ENCODE data around the gene STAB2.
"Not testable (repeated sequence)": the region's sequence is repeated elsewhere in the genome, so short reads cannot be mapped to it uniquely, and the experiment has no call there.

The STAB2 gene

DNA sequence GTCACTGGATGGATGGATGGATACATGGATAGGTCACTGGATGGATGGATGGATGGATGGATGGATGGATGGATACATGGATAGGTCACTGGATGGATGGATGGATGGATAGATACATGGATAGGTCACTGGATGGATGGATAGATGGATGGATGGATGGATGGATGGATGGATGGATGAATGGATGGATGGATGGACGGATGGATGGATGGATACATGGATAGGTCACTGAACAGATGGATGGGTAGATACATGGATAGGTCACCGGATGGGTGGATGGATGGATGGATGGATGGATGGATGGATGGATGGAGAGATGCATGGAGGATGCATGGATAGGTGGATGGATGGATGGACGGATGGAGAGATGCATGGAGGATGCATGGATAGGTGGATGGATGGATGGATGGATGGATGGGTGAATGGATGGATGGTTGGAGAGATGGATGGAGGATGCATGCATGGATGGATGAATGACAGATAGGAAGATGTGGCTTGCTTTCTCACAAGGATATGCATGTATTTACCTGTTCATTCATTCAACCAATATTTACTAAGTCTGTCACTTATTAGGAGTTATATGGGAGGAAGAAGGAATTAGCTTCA, 66.6 kb downstream of the STAB2 start:
- DNase-seq: not testable (repeated sequence)

DNA sequence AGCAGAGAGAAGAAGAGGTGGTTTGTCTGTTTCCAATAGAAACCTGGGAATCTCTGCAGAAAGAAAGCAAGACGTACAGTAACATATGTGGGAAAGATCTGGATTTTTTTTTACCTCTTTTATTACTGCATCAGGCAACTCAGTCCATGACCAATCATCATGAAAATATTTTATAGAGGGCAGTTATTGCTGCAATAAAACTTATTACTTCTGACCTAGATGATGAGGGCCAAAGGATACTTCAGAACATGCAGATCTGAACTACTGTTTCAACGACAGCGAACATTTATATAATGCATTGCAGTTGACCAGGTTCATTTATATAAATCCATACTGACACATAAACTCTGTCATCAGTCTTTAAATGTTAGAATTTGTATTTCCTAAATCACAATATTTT, 67.7 kb downstream of the STAB2 start:
- no peak for DNase-seq

DNA sequence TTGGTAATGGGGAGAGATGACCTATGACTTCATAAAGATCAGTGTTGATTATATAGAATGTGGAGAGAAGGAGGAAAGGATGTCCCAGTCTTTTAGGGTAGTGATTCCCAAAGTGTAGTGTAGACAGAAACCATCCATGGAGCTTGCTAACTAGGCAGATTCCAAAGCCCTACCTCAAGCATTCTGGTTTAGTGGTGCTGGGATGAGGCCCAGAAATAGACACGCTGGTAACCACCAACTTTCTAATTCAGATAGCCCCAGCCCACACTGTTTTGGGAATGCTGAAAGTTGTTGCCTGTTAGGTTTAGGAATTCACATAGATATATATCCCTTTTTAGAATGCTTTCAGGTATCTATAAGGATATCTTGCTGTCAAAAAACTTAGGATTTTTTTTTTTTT, 69.2 kb downstream of the STAB2 start:
- no peak for DNase-seq

DNA sequence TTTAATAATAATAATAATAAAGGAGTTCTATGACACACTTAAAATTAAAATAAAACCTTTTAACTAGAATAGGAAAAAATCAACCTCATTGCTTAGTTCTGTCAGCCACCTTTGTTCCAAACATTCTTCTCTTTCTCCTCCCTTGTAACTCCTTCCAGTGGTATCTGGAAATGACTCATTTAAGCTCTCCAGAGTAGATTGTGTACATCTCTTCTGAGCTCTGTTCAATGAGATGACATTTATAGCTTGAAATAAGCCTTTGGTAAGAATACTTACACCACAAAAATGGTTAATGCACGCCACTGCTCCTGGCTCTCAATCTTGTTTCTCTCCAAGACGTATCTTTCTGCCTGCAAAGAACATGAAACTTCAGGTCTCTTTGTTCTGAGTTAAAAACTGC, 70.3 kb downstream of the STAB2 start:
- DNase-seq: no peak

DNA sequence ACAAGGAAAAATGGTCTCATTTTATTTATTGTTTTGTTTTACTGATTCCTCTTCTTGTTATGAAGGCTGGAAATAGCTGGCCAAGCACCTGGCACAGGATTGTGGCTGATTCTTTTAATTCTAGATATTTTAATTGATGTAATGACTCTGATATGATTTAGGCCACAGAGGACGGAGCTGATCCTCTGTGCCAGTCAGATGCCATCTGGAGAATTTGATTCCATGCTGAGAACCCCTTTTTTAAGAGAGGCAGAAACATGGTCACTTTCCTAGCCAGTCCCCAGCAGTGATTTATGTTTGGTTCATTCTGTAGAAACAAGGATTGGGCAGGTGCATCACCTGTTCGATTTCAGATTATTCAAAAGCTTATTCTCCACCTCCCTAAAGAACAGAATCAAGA, 77.6 kb downstream of the STAB2 start:
- DNase-seq: no peak

DNA sequence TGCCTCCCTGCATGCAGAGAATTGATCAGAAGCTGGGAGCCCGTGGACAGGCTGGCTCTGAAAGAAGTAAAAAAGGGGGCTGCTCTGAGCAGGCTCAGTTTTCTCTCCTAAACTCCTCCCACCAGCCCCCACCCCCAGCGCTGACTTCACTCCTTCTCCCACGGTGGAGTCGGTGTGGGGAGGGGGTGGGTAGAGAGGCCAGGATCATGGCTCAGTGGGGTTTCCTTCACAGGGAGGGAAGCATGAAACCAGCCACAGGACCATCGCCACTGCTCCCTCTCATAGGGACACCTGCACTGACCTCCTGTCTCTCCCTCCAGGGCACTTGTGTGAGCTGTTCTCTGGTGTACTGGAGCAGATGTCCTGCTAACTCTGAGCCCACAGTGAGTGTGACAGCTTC, 78.9 kb downstream of the STAB2 start:
- DNase-seq: no peak

DNA sequence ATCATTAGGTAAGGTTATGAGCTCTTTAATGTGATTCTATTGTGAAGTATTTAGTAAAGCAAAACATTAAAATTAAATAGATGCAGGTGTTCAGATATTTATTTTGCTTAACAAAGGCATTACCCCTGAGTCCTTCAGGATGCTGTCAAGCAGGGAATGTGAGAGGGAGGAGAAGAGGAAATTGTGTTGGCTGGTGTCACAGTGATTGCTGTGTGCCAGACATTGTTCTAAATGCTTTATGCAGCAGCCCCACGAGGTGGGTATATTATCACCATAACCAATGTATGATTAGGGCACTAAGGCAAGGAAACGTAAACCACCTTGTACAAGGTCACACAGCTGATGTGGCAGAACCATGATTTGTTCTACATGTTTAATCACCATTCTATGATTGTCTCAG, 80.1 kb downstream of the STAB2 start:
- DNase-seq: peak; percentile 63

DNA sequence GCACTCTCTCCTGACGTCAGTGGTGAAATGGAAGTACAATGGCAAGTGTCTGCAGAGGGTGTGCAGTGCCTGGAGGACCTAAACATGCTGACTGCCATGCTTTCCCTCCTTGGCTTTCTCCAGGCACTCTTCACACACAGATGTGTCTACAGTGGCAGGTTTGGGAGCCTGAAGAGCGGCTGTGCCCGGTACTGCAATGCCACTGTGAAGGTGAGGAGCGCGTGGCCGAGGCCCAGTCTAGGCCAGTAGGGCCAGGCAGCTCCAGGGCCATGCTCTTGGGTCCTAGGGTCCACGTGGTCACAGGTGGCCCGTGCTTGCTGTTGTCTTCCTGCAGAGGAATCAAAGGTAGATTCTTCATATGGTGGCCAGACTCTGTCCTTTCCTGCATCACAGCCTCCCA, 81.4 kb downstream of the STAB2 start:
- no peak for DNase-seq

DNA sequence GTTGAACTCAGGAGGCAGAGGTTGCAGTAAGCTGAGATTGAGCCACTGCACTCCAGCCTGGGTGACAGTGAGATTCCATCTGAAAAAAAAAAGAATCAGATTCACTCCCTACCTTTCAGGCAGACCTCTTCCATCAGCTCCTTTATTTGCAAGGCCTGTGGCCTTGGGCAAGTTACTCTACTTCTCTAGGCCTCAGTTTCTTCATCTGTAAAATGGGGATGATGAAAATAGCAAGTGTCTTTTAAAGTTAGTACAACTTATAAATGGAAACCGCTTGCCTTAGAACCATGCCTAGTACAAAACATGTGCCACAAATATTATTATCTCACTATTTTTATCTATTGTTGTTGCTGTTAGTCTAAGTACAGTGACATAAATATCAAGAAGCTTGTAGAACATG, 84.3 kb downstream of the STAB2 start:
- no peak for DNase-seq

DNA sequence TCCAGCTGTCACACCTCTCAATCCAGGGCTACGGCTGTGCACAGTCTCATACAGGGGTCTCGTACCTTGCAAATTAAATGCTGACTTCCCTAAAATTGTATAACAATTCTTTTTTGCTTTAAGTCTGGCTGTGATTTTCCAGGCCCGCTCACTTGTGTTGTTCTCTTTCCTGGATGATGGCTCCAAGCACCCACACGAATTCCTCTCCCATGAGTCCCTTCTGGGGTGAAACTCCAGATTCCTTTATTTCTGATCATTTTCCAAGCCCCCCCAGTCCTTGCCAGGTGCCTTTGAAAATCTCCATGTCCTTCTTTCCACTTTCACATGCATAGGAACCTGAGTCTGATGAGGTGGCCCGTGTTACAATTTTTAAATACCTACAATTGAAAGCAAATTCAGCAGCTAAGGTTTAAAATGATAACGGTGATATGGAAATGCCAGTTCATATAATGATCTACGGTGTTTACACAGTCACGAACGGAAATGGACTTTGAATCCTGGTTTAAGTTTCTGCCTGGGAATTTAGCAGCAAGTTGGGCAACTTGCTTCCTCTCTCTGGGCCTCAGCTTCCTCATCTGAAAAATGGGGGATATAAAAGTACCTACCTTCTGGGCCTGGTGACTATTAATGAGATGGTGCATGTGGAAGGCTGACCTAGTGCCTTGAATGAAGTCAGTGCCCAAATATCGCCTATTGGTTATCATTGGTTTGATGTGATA, 85.5 kb downstream of the STAB2 start:
- no peak for DNase-seq

DNA sequence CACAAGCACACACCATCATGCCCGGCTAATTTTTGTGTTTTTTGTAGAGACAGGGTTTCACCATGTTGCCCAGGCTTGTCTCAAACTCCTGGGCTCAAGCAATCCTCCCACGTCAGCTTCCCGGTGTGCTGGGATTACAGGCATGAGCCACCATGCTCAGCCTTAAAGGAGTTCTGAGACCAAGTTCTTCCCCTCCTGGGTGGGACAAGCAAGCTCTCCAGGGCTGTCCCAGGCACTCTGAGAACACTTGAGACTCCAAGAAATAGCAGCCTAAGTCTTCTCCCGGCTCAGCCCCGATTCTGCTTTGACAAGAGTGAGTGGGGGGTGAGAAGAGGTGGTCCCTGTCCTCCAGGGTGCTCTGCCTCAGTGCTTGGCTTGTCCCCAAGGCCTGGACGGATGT, 86.4 kb downstream of the STAB2 start:
- DNase-seq: no peak

DNA sequence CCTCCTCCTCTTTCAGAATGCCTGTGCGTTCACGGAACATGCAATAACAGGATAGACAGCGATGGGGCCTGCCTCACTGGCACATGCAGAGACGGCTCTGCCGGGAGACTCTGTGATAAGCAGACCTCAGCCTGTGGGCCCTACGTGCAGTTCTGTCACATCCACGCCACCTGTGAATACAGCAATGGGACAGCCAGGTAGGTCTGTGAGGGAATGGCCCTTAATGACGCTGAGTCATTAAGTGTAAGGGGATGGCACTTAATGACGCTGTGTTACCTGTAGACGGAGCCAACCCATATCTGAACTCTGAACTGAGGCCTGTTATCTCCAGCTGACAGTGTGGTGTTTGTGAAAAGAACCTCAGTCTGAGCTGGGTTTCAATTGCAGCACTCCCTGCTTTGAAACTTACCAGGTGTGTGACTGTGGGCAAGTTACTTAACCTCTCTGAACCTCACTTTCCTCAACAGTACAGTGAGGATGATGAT, 86.9 kb downstream of the STAB2 start:
- DNase-seq: no peak

DNA sequence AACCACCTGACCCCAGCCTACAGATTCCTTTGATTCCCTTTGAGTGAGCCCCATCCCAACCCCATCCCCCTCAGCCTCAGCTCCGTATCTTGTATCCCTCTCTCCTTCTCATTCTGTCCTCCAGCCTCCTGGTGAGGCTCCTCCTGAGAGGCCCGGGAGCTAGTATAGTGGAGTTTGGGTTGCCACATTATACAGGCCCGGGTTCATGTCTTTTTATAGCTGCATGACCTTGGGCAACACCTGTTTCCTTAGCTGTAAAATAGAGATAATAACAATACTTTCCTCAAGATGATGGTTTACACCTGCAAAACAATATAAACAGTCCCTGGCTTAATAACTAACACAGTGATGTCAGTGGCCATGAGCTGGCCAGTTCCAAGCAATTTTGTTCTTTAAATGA, 89.8 kb downstream of the STAB2 start:
- no peak for DNase-seq

DNA sequence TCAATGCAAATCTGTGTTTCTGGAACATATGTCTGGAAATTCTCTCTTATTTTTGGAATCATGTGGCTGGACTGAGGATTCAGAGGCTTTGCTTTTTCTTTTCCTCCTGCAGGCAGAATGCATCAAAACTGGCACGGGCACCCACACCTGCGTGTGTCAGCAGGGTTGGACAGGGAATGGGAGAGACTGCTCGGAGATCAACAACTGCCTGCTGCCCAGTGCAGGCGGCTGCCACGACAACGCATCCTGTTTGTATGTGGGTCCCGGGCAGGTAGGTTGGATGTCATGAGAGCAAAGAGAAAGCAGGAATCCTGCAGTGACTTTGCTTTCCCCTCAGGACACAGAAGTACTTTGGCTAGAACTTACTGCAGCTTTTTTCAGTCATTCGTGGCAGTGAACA, 90.3 kb downstream of the STAB2 start:
- DNase-seq: no peak

DNA sequence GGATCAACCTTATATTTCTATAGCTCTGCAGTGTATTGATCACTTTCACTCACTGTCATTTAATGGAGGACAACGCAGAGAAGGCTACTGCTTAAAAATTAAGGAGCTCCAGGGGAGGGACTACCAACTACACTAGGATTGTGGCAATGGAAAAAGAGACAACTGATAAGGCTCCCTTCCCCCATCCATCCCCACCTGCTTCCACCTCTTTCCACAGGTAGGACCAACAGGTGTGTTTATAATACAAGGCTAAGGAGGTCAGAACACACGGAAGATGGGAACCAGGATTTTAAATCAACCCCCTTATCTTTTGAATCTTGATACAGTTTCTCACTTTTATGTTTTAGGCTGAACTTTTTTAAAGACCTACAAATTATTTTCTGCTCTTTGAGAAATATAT, 90.8 kb downstream of the STAB2 start:
- DNase-seq: no peak

DNA sequence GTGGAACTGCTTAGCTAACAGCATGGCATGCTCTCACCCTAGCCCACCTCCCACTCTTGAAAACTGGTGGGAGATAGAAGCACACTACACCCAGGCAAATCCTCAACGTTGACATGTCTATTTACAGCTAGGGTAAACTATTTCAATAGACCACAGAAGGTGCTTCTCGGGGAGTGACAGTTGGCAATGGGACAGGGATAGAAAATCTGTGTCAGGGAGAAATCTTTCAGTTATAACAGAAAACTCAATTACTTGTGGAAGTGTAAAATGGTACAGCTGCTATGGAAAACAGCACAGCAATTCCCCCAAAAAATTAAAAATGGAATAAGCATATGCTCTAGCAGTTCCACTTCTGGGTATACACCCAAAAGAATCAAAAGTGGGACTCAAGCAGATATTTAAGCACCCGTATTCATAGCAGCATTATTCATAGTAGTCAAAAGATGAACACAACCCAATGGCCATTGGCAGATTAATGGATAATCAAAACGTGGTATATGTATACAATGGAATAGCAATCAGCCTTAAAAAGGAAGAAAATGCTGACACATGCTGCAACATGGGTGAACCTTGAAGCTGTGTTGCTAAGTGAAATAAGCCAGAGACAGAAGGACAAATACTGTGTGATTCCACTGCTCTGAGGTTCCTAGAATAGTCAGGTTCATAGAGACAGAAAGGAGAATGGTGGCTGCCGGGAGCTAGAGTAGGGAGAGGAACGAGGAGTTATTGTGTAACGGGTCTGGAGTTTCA, 92.5 kb downstream of the STAB2 start:
- DNase-seq: no peak

DNA sequence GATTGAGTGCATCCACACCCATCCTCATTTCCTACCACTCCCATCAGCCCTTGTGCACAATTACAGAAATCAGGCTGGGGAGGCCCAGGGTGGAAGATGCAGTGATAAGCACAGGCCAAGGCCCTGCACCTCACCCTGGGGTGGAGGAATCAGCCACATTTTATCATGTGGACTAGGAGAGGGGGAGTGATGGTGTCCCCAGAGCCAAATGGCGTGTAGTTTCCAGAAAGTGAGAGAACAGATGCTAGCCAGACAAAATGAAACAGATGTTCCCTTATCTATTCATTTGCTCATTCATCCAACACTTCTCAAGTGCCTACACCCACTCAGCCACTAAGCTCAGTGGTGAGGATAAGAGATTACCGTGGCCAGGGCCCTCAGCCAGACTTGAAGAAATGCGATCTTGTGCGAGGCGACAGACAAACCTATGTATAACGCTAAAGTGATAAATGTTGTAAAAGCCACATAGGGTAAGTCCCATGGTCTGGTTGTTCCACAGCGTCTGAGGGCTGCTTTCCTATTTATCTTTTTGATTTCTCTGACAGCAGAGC, 93.6 kb downstream of the STAB2 start:
- DNase-seq: peak; percentile 98

DNA sequence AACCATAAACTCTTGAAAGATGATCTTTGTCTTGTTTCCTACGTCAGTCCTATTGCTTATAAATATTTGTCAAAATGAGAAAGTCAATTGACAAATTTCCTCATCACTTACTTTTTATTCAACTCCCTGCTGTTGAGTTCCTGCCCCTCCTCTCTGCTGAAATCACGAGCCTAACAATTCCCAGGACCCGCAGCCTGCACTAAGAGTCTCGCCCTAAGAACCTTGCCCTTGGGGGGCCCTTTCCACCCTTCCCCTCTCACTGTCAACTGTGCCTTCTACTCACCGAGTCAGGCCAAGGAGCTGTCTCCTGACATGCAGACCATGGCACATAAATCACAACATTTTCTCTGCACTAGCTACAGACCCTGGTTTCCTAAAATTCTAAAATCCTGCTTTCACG, 99.0 kb downstream of the STAB2 start:
- no peak for DNase-seq

DNA sequence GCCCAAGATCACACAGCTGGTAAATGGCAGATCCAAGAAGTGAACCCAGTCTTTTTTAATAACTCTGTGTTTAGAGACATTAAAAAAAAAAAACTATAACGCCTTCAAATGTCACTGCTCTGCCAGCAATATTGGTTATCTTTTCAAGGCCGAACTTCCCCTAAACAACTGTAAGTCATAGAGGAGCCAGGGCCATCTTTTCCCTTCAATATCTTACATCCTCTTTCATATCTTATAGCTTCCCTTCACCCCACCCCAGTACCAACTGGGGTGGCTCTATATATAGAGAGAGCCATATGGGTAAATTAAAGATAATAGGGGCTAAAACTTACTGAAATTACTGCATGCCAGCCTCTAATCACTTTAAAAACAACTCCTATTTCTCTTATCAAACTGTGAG, 100.2 kb downstream of the STAB2 start:
- no peak for DNase-seq

DNA sequence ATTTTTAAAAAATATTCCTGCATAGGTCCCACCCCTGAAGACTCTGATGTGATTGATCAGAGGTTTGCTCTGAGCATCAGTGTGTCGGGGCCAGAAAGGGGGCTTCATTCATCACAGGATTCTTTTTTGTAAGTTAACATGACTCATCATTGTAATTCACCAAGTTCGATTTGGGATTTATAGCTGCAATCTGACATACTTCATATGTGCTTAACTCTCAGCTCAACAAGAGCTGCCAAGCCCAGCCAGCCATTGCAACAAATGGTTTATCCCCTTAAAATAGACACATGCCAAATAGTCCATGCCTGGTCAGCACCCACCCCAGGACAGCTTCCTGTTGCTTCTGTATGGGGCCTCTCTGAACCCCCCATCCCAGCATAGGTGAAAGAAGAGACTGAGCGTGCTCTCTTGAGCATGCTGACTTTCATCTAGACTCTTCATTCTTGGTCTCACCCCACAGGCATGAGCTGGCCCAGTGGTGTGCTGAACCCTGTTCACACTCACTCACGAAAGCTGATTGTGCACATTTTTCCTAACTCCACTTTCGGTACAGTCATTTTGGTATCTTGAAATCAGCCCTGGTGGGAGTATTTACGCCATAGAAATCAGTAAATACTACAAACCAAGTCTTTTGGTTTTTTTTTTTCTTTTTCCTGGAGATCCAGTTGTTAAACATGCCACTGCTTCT, 101.4 kb downstream of the STAB2 start:
- no peak for DNase-seq

DNA sequence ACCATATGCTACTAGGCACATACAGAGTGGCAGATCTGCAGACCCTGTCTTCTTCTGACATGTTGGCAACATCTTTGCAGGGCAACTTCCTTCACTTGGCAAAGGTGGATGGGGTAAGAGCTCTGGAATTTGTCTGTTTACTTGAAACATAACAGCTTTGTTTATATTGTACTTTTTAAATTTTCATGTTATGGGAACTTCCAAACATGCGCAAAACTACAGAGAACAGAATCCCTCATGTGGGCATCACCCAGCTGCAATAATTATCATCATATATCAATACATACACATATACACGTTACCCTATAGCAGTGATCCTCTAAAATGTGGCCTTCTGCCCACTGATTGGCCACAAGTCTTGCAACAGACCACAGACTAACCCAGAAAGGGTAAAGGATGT, 103.4 kb downstream of the STAB2 start:
- DNase-seq: no peak

DNA sequence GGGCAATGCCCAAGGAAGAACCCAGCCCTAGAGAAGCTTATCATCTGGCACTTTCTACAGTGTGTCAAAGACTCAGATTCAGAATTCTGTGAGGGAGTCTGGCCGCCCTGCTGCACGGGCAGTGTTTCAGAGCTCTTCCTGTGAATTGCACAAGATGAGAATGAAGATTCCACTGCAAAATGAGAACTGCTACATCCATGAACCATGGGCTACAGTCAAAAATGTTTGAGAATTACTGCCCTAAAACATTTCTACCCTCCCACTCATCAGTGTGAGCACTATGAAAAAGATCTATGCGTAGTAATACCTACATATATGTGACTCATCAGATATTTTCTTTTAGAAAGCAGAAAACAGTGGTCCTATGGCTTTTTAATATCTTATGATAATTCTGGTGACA, 104.0 kb downstream of the STAB2 start:
- no peak for DNase-seq

DNA sequence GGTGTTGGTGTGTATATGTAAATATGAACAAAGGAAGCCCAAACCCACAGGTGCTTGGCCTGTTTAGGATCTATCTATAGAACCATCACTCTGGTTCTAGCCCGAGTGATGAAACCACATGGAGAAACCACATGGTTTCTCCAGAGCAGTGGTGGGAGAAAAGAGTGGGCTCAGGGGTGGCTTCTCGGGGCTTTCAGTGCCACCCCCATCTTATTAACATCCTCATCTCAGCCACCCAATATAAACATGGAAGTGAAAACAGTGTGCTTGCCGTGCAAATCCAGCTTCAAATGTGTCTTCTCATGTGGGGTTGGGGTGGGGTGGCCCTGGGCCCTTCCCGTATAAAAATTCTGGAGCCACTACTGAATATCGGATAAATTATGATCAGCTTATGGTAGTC, 109.0 kb downstream of the STAB2 start:
- no peak for DNase-seq
